GM12891 (cell line): Measurements from ENCODE around the gene NEK11.

Experiments used
- POLR2A ChIP-seq: IDR thresholded peaks from 2 replicates; pipeline ENCODE4 v1.6.1; 2011; ENCODE audit warnings: low read depth, low read length, control low read depth
- POLR2AphosphoS5 ChIP-seq: IDR thresholded peaks from 2 replicates; pipeline ENCODE4 v1.6.1; 2011; ENCODE audit warnings: low read depth, low read length, control low read depth
- POU2F2 ChIP-seq: IDR thresholded peaks from 2 replicates; pipeline ENCODE4 v1.6.1; 2011; ENCODE audit warnings: low read depth, mild to moderate bottlenecking, control low read depth, low read length, moderate library complexity
- SPI1 ChIP-seq: IDR thresholded peaks from 2 replicates; pipeline ENCODE4 v1.6.1; 2011; ENCODE audit warnings: low read depth, low read length, control low read depth
- TAF1 ChIP-seq: IDR thresholded peaks from 2 replicates; pipeline ENCODE4 v1.6.1; 2011; ENCODE audit warnings: low read depth, low read length, control low read depth

- TF ChIP-seq POLR2A (no peak), POLR2AphosphoS5 (no peak), SPI1 (no peak), TAF1 (no peak), POU2F2 (no peak)
Observed at GRCh38 chr3:131141770-131142169, 115.1 kb downstream of the NEK11 start.
